ENCODE data around the gene SPRED3. TPM values are rescaled to one million over a fixed set of nuclear protein-coding genes. Genes with fewer than 3 reads are reported as not detected.

The SPRED3 gene
- total and polyA plus RNA-seq, 12 donors = 0.06 to 3.3 (median 1.2) TPM; not detected in 1

DNA sequence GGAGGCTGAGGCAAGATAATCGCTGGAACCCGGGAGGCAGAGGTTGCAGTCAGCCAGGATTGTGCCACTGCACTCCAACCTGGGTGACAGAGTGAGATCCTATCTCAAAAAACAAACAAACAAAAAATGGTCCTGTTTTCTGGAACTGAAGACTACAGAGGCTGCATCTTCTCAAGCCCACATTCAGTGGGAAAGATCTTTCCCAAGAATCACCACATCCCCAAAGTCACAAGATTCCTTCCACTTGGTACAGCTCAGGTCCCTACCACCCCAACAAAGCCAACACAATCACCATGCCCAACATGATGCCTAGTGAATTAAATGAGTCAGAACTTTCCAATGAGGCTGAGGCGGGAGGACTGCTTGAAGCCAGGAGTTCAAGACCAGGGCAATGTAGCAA, 37.6 kb upstream of the SPRED3 start:
- WGBS, 4 donors = 78 to 92% (median 89%) methylated on average over 3 of the region's 3 CpGs

DNA sequence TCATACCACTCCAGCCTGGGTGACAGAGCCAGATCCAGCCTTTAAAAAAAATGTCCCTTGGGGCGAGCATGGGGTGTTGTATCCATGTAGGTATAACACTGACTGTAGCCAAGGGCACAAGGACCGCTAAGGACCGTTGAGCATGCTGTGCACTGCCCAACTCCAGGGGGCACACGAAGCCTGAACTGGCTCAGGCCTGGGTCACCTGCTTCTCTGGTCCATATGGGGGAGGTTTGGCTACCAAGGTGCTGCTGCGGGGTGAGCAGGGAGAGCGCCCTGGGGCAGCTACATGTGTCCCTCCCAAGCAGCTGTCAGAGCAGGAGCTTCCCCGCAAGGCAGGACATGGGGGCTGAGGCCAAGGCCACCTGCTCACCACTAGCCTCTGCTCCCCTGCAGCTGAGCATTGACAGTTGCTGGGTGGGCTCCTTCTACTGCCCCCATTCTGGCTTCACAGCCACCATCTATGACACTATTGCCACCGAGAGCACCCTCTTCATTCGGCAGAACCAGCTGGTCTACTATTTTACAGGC, 36.6 kb upstream of the SPRED3 start:
- Histone ChIP-seq H3K9me3 (replicated peaks in 1 of 3) (no peaks in the 10 kb centered on the region), H3K27me3 (peaks cover 2% of the 10 kb centered on the region), H3K4me3 (no peak overlapping the region), H3K27ac (no peak overlapping the region), H3K4me1 (replicated peaks in 1 of 2) (no peaks in the 10 kb centered on the region), H3K36me3 (replicated peaks in 1 of 2) (no peaks in the 10 kb centered on the region)
- WGBS, 4 donors = 72 to 81% (median 74%) methylated on average over 3 to 9 of the region's 9 CpGs
- no peak for DNase-seq
- TF ChIP-seq CTCF (IDR thresholded peaks at IDR 0.05) (no peak), POLR2A (IDR thresholded peaks at IDR 0.05) (no peak)
- intact Hi-C loops (cut with DNase I) = no loop called here

More for the DNA sequence above, 37.6 kb upstream of the SPRED3 start:
- intact Hi-C loops (cut with DNase I) = no loop called here
- H3K4me1 ChIP-seq (replicated peaks in 1 of 2) = no peaks in the 10 kb centered on the region
- H3K27ac ChIP-seq = no peak overlapping the region
- no peaks in the 10 kb centered on the region for H3K9me3 ChIP-seq (replicated peaks in 1 of 3)
- H3K4me3 ChIP-seq = no peak overlapping the region
- DNase-seq = no peak
- H3K36me3 ChIP-seq (replicated peaks in 1 of 2) = no peaks in the 10 kb centered on the region
- TF ChIP-seq POLR2A (IDR thresholded peaks at IDR 0.05) (no peak), CTCF (IDR thresholded peaks at IDR 0.05) (no peak)
- H3K27me3 ChIP-seq = no peaks in the 10 kb centered on the region

- DNase-seq = no peak
- WGBS, 4 donors = 74 to 80% (median 79%) methylated on average over 8 of the region's 8 CpGs
- intact Hi-C loops (cut with DNase I) = no loop called here
Observed at GRCh38 chr19:38352611-38353010, 35.9 kb upstream of the SPRED3 start.

More at GRCh38 chr19:38352611-38353010, 35.9 kb upstream of the SPRED3 start:
- Histone ChIP-seq H3K9me3 (replicated peaks in 1 of 3) (no peaks in the 10 kb centered on the region), H3K27me3 (peaks cover 3% of the 10 kb centered on the region), H3K4me3 (no peak overlapping the region), H3K4me1 (replicated peaks in 1 of 2) (no peaks in the 10 kb centered on the region), H3K36me3 (replicated peaks in 1 of 2) (no peaks in the 10 kb centered on the region), H3K27ac (no peak overlapping the region)
- TF ChIP-seq POLR2A (IDR thresholded peaks at IDR 0.05) (no peak), CTCF (IDR thresholded peaks at IDR 0.05) (no peak)

Data from adrenal gland (tissue), 12 donors.